Pulmonary artery endothelial cell (primary cell): ENCODE measurements around the gene ZBTB7C. TPM values are rescaled to one million over a fixed set of nuclear protein-coding genes. Genes with fewer than 3 reads are reported as not detected.

ENCODE experiments used
- DNase-seq: peaks from one replicate; pipeline ENCODE4 v3.0.0-alpha.2; 2011; ENCODE audit warnings: low read depth, low spot score
- total RNA-seq: library from RNA; depleted of rRNA; stranded (reverse); fragments of >200 nt; gene quantifications from 2 replicates; pipeline ENCODE4 v1.2.3, GENCODE V29; 2014

ZBTB7C gene
- total RNA-seq, 1 donor from 2014 or later, result not detected

GRCh38 chr18:48418539-48419276, 9.5 kb upstream of the ZBTB7C start:
- no peak for DNase-seq

- DNase-seq, result no peak
Observed at GRCh38 chr18:48417985-48418384, 8.8 kb upstream of the ZBTB7C start.

- no peak for DNase-seq
Observed at GRCh38 chr18:48413342-48413741, 4.2 kb upstream of the ZBTB7C start.

- no peak for DNase-seq
Observed at GRCh38 chr18:48412339-48412929, 3.3 kb upstream of the ZBTB7C start.

DNA sequence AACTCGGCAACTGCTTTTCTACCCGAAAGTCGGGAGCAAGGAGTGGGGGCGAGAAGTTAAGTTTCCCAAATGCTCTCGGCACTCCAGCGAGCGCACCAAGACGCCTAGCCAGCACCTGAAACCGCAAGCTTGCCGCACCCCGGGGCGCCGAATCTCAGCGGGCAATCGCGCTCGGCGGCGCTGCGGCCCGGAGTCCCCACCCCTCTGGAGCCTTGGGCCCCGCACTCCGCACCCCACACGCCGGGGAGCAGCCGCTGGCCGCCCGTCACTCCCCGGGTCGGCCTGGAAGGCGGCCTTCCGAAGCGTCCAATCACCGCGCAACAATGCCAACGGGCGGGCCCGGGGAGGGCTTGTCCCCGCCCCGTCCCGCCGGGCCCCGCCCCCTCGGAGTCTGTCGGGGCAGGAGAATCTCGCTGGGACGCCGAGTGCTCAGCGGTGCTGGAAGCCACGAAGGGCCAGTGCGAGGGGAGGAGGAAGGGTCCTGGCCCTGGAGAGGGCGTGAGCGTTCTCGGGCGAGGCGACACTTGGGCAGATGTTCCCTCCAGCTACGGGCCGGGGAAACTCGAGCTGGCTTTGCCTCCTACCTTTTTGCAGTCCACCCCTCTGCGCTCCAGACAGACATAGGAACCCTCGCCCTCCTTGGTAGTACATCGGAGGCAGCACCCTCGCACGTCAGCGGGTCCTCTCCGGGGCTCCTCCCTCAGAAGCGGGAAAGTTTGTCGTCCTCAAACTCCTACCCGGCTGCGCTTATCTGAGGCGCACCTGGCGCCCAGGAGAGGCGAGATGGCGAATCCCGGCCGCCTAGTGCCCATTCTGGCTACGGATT, 1.1 kb upstream of the ZBTB7C start:
- peak; percentile 33 for DNase-seq

DNA sequence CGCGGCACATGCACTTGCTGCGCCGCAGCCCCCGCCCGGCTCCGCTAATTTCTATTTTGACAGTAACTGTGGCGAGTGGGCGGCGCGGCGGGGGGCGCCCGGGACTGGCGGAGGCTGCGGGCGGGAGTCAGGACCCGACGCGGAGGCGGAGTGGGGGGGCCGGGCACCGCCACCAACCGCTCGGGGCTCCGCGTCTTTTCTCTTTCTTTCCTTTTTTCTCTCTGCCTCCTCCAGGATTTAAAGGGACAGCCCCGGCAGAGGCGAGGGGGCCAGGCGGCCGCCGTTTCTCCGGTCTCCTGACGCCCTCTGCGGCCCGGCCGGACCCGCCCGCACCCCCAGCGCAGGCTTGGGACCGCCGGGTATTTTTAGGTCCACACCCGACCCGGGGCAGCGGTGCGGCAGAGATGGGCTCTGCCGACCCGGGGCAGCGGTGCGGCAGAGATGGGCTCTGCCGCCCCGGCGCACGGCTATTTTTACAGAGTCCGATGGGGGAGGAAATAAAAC, 460 bp upstream of the ZBTB7C start:
- no peak for DNase-seq

- DNase-seq, result no peak
Observed at GRCh38 chr18:48408111-48408726, 964 bp downstream of the ZBTB7C start.

DNA sequence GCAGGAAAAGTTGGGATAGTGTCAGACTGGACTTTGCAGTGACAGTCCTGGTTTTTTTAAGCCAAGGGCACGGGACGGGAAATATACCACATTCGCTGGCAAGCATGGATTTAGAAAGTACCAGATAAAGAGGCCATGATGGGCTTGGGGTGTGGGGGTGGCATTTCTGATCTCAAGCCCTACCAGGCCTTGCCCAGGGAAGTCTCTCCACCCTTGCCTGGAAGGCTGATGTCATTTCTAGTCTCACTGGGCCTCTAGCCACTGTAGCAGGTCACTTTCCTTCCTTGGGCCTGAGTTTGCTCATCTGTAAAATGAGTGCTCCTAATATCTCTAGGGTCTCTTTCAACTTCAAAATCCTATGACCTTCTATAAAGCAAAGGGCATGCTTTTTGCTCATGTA, 1.8 kb downstream of the ZBTB7C start:
- no peak for DNase-seq

GRCh38 chr18:48405978-48406377, 3.2 kb downstream of the ZBTB7C start:
- DNase-seq, result no peak

- DNase-seq, result no peak
Observed at GRCh38 chr18:48404716-48405507, 4.3 kb downstream of the ZBTB7C start.

DNA sequence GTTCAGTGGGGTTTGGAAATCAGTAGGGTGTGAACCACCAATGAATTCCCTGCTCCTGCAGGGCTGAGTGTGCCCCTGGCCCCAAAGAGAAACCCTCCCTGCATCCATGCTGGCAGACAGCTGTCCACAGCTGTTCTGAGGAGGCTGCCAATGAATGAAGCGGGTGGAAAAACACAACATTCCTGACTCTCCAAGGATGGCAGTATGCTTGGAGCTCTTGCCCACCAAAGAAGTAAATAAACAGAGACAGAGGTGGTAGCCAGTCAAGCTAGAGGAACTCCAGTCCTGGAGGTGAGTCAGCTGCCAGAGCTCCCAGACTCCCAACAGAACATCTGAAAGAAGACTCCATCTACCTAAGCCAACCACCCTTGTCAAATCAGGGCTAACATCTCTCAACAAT, 6.2 kb downstream of the ZBTB7C start:
- no peak for DNase-seq

- no peak for DNase-seq
Observed at GRCh38 chr18:48399303-48400075, 9.7 kb downstream of the ZBTB7C start.

- DNase-seq, result no peak
Observed at GRCh38 chr18:48398074-48398473, 11.1 kb downstream of the ZBTB7C start.

DNA sequence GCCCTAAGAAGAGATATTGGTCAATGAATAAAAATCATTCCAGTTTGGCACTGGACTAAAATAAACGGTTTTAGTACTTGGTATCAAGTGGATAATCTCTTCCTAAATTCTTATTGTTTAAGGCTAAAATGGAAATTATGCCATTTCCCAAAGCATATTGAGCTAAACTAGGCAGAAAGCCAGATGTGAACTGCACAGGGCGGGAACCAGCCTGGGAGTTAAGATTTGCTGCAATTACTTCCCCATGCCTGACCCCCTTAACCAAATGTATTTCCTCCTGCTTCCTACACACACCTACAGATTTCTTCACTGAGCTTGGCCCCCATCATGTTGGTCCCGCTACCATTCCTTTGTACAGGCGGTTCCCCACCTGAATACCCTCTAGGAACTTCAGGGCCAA, 12.2 kb downstream of the ZBTB7C start:
- DNase-seq, result no peak

- DNase-seq, result no peak
Observed at GRCh38 chr18:48396561-48396960, 12.6 kb downstream of the ZBTB7C start.

GRCh38 chr18:48395646-48396045, 13.5 kb downstream of the ZBTB7C start:
- no peak for DNase-seq

DNA sequence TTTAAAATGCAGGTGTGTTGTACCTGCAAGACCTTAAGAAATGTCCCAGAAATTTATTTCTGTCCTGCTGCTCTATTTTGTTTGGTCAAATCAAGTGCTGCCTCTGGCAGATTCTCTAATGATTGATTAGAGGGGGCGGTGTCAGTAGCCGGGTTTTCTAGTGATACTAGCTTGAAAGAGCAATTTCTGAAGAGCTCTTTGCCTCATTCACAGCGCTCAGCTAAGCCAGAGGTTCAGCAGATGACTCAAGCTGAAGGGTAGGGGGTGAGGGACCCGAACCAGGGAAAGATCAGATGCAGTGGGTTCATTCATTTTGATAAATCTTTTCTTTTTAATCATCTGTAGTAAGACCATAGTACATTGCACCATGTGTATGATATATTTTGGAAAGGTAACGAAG, 15.0 kb downstream of the ZBTB7C start:
- no peak for DNase-seq

DNA sequence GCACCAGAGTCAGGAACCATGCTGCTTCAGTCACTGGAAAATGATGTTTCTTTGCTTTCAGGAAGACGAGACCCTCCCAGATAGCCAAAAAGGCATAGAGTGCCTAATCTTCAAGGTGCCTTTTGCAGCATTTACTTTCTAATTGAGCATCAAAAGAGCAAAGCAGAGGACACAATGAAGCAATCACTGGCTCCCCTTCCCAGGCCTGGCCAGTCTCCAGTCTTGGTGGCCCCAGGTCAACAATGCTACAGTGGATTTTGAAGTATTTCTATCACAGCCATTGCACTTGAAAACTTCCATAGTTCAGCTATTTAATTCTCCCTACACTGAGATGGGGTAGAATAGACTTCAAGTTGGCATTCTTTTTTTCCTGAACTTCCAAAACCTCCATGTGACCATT, 15.4 kb downstream of the ZBTB7C start:
- no peak for DNase-seq

- DNase-seq, result no peak
Observed at GRCh38 chr18:48393170-48393569, 16.0 kb downstream of the ZBTB7C start.

GRCh38 chr18:48392268-48392667, 16.9 kb downstream of the ZBTB7C start:
- no peak for DNase-seq
